GM12801 (cell line): ENCODE data around the gene AUTS2.

Source experiments
- CTCF ChIP-seq: IDR thresholded peaks from one replicate; pipeline ENCODE4 v1.5.1; 2011; ENCODE audit warnings: control low read depth; ENCODE audit not compliant: insufficient read length; ENCODE audit errors: extremely low read depth

The AUTS2 gene

GRCh38 chr7:70763961-70764691, 1165.9 kb downstream of the AUTS2 start:
- no peak for TF ChIP-seq CTCF

- no peak for TF ChIP-seq CTCF
Observed at GRCh38 chr7:70764701-70765208, 1166.5 kb downstream of the AUTS2 start.

GRCh38 chr7:70765651-70766050, 1167.4 kb downstream of the AUTS2 start:
- no peak for TF ChIP-seq CTCF

GRCh38 chr7:70766109-70766508, 1167.8 kb downstream of the AUTS2 start:
- TF ChIP-seq CTCF, result no peak

GRCh38 chr7:70766694-70767093, 1168.4 kb downstream of the AUTS2 start:
- TF ChIP-seq CTCF, result no peak

- TF ChIP-seq CTCF, result no peak
Observed at GRCh38 chr7:70770154-70770553, 1171.9 kb downstream of the AUTS2 start.

GRCh38 chr7:70771451-70771850, 1173.2 kb downstream of the AUTS2 start:
- no peak for TF ChIP-seq CTCF
